CD8-positive, alpha-beta memory T cell (primary cell): Measurements from ENCODE around the gene ESR2. TPM values are rescaled to one million over a fixed set of nuclear protein-coding genes. Genes with fewer than 3 reads are reported as not detected.
"Not testable (repeated sequence)": the region's sequence is repeated elsewhere in the genome, so short reads cannot be mapped to it uniquely, and the experiment has no call there.

Experiments
- CTCF ChIA-PET: fragments of 350-600 bp; sonication (Branson Sonifier 250); formaldehyde crosslinking; loops from one replicate; lab custom pipeline; 2021; ENCODE audit warnings: antibody characterized with exemption; lab: Charles Lee
- POLR2A ChIA-PET: fragments of 350-600 bp; sonication (Branson Sonifier 250); formaldehyde crosslinking; loops from one replicate; lab custom pipeline; 2021; ENCODE audit warnings: antibody characterized with exemption; lab: Charles Lee
- DNase-seq, 5 donors: peaks; one replicate each; pipeline versions ENCODE4 v3.0.0 to v3.0.0-alpha.2; 2020 to 2022; ENCODE audit warnings: mixed read lengths in 1 of 5
- H3K27ac ChIP-seq: one replicate; pipeline ENCODE4 v1.7.0; 2013; ENCODE audit warnings: low read depth, mild to moderate bottlenecking, low read length, moderate library complexity
- H3K27me3 ChIP-seq: 2 replicates; pipeline ENCODE4 v1.7.0; 2013; ENCODE audit warnings: low read length, mild to moderate bottlenecking; ENCODE audit not compliant: insufficient read depth, poor library complexity, severe bottlenecking
- H3K36me3 ChIP-seq: 2 replicates; pipeline ENCODE4 v1.7.0; 2013; ENCODE audit warnings: mild to moderate bottlenecking, low read length, moderate library complexity; ENCODE audit not compliant: insufficient read depth
- H3K4me1 ChIP-seq: 2 replicates; pipeline ENCODE4 v1.7.0; 2013; ENCODE audit warnings: mild to moderate bottlenecking, low read length, moderate library complexity; ENCODE audit not compliant: insufficient read depth
- H3K4me3 ChIP-seq: 2 replicates; pipeline ENCODE4 v1.7.0; 2013; ENCODE audit warnings: mild to moderate bottlenecking, low read length
- H3K9me3 ChIP-seq: 2 replicates; pipeline ENCODE4 v1.7.0; 2013; ENCODE audit warnings: mild to moderate bottlenecking, low read length
- H3K27ac Mint-ChIP-seq, 8 donors: one replicate each; pipeline ENCODE4 v1.8.0; 2020 to 2021; ENCODE audit warnings: mixed read lengths in 8 of 8, mild to moderate bottlenecking in 6 of 8, inconsistent platforms in 3 of 8, moderate library complexity in 3 of 8
- H3K27me3 Mint-ChIP-seq, 2 donors: one replicate each; pipeline ENCODE4 v1.8.0; 2020 to 2021; ENCODE audit warnings: mixed read lengths in 2 of 2, mild to moderate bottlenecking in 1 of 2, moderate library complexity in 1 of 2
- H3K36me3 Mint-ChIP-seq, 3 donors: one replicate each; pipeline ENCODE4 v1.8.0; 2020 to 2021; ENCODE audit warnings: mixed read lengths in 3 of 3, inconsistent platforms in 1 of 3, mild to moderate bottlenecking in 1 of 3
- H3K4me1 Mint-ChIP-seq, 3 donors: one replicate each; pipeline ENCODE4 v1.8.0; 2020 to 2021; ENCODE audit warnings: mixed read lengths in 3 of 3, inconsistent platforms in 1 of 3, mild to moderate bottlenecking in 1 of 3
- H3K4me3 Mint-ChIP-seq, 7 donors: one replicate each; pipeline ENCODE4 v1.8.0; 2020 to 2021; ENCODE audit warnings: mixed read lengths in 7 of 7, mild to moderate bottlenecking in 6 of 7, moderate library complexity in 4 of 7, inconsistent platforms in 2 of 7
- H3K9me3 Mint-ChIP-seq, 5 donors: one replicate each; pipeline ENCODE4 v1.8.0; 2020 to 2022; ENCODE audit warnings: mixed read lengths in 5 of 5, mild to moderate bottlenecking in 3 of 5, moderate library complexity in 2 of 5, inconsistent platforms in 1 of 5
- polyA plus RNA-seq: library from polyadenylated mRNA; unstranded; fragments of 300-500 nt; fragmentation: Illumina TruSeq; gene quantifications from one replicate; pipeline ENCODE4 v1.2.3, GENCODE V29; 2021
- total RNA-seq, 2 experiments: library from RNA; stranded (reverse); gene quantifications; one replicate each; pipeline ENCODE4 v1.2.3, GENCODE V29; 2021

The ESR2 gene
- total and polyA plus RNA-seq, 3 experiments from 2014 or later, result 0.31 to 0.93 (median 0.74) TPM

- ChIA-PET POLR2A (no interaction called here), CTCF (interaction anchor here (0.9 kb wide), 1 partner anchor 241 kb away, joined by 3 read pairs; no protein-coding TSS in a partner anchor)
- Mint-ChIP-seq H3K27ac (peak overlapping the region in 5 of 8 donors; percentile 8 to 90 (median 55)), H3K4me1 (peaks cover 24 to 40% (median 31%) of the 10 kb centered on the region in 3 donors), H3K36me3 (peaks cover 8 to 94% (median 33%) of the 10 kb centered on the region in 3 donors), H3K9me3 (no peaks in the 10 kb centered on the region), H3K4me3 (no peak overlapping the region), H3K27me3 (no peaks in the 10 kb centered on the region)
- no peak overlapping the region for H3K4me3 ChIP-seq
- no peak overlapping the region for H3K27ac ChIP-seq
- peaks cover 29% of the 10 kb centered on the region for H3K36me3 ChIP-seq
- no peaks in the 10 kb centered on the region for H3K9me3 ChIP-seq
- H3K27me3 ChIP-seq, result no peaks in the 10 kb centered on the region
- peaks cover 15% of the 10 kb centered on the region for H3K4me1 ChIP-seq
- DNase-seq, result no peak
Observed at GRCh38 chr14:64190974-64191502, 103.1 kb downstream of the ESR2 start.

- H3K27me3 ChIP-seq, result no peaks in the 10 kb centered on the region
- ChIA-PET POLR2A (no interaction called here), CTCF (no interaction called here)
- peaks cover 29% of the 10 kb centered on the region for H3K36me3 ChIP-seq
- Mint-ChIP-seq H3K27me3 (no peaks in the 10 kb centered on the region), H3K4me3 (no peak overlapping the region), H3K4me1 (peaks cover 4 to 5% (median 5%) of the 10 kb centered on the region in 3 donors), H3K9me3 (no peaks in the 10 kb centered on the region), H3K36me3 (peaks cover 8 to 84% (median 35%) of the 10 kb centered on the region in 3 donors), H3K27ac (no peak overlapping the region)
- DNase-seq, result no peak
- no peak overlapping the region for H3K4me3 ChIP-seq
- no peak overlapping the region for H3K27ac ChIP-seq
- no peaks in the 10 kb centered on the region for H3K9me3 ChIP-seq
- no peaks in the 10 kb centered on the region for H3K4me1 ChIP-seq
Observed at GRCh38 chr14:64187331-64187730, 106.8 kb downstream of the ESR2 start.

- H3K36me3 Mint-ChIP-seq, result peaks cover 8 to 81% (median 34%) of the 10 kb centered on the region in 3 donors
- Histone ChIP-seq H3K4me3 (no peak overlapping the region), H3K27me3 (no peaks in the 10 kb centered on the region), H3K36me3 (peaks cover 30% of the 10 kb centered on the region), H3K4me1 (no peaks in the 10 kb centered on the region), H3K9me3 (no peaks in the 10 kb centered on the region), H3K27ac (no peak overlapping the region)
- ChIA-PET CTCF (no interaction called here), POLR2A (no interaction called here)
- no peaks in the 10 kb centered on the region for H3K9me3 Mint-ChIP-seq
- no peak for DNase-seq
- peaks cover 0 to 5% (median 3%) of the 10 kb centered on the region in 3 donors for H3K4me1 Mint-ChIP-seq
- H3K27me3 Mint-ChIP-seq, result no peaks in the 10 kb centered on the region
- peak overlapping the region in 4 of 8 donors; percentile 17 to 64 (median 38) for H3K27ac Mint-ChIP-seq
- H3K4me3 Mint-ChIP-seq, result no peak overlapping the region
Observed at GRCh38 chr14:64186231-64187129, 107.7 kb downstream of the ESR2 start.

- Histone ChIP-seq H3K4me1 (no peaks in the 10 kb centered on the region), H3K4me3 (no peak overlapping the region), H3K9me3 (no peaks in the 10 kb centered on the region), H3K27ac (no peak overlapping the region), H3K27me3 (no peaks in the 10 kb centered on the region), H3K36me3 (peaks cover 29% of the 10 kb centered on the region)
- ChIA-PET CTCF (no interaction called here), POLR2A (no interaction called here)
- Mint-ChIP-seq H3K36me3 (peaks cover 8 to 79% (median 29%) of the 10 kb centered on the region in 3 donors), H3K4me3 (no peak overlapping the region), H3K9me3 (no peaks in the 10 kb centered on the region), H3K4me1 (peaks cover 0 to 5% (median 0%) of the 10 kb centered on the region in 3 donors), H3K27me3 (no peaks in the 10 kb centered on the region), H3K27ac (peak overlapping the region in 2 of 8 donors; percentile 38 to 43)
- DNase-seq, result no peak
Observed at GRCh38 chr14:64185184-64185583, 109.0 kb downstream of the ESR2 start.

- Histone ChIP-seq H3K9me3 (no peaks in the 10 kb centered on the region), H3K4me1 (no peaks in the 10 kb centered on the region), H3K27me3 (no peaks in the 10 kb centered on the region), H3K4me3 (no peak overlapping the region), H3K27ac (no peak overlapping the region), H3K36me3 (peaks cover 36% of the 10 kb centered on the region)
- H3K36me3 Mint-ChIP-seq, result peaks cover 8 to 79% (median 31%) of the 10 kb centered on the region in 3 donors
- POLR2A ChIA-PET, result interaction anchor here (0.9 kb wide), 1 partner anchor 19 kb away, joined by 3 read pairs; no protein-coding TSS in a partner anchor
- CTCF ChIA-PET, result no interaction called here
- H3K4me1 Mint-ChIP-seq, result peaks cover 0 to 5% (median 0%) of the 10 kb centered on the region in 3 donors
- H3K27me3 Mint-ChIP-seq, result no peaks in the 10 kb centered on the region
- no peak overlapping the region for H3K4me3 Mint-ChIP-seq
- H3K9me3 Mint-ChIP-seq, result no peaks in the 10 kb centered on the region
- peak overlapping the region in 3 of 8 donors; percentile 19 to 37 (median 29) for H3K27ac Mint-ChIP-seq
- DNase-seq, result no peak
Observed at GRCh38 chr14:64184103-64184729, 110.0 kb downstream of the ESR2 start.

GRCh38 chr14:64182908-64183307 lies 111.3 kb downstream of the ESR2 start:
- H3K27ac Mint-ChIP-seq, H3K4me1 Mint-ChIP-seq, H3K27ac ChIP-seq, CTCF ChIA-PET, H3K4me3 Mint-ChIP-seq, H3K9me3 ChIP-seq, DNase-seq, POLR2A ChIA-PET, H3K9me3 Mint-ChIP-seq, H3K27me3 Mint-ChIP-seq, H3K27me3 ChIP-seq, H3K4me3 ChIP-seq, H3K4me1 ChIP-seq: not testable (repeated sequence)
- H3K36me3 ChIP-seq, result peaks cover 38% of the 10 kb centered on the region
- peaks cover 0 to 75% (median 32%) of the 10 kb centered on the region in 3 donors for H3K36me3 Mint-ChIP-seq

GRCh38 chr14:64178814-64179213 lies 115.4 kb downstream of the ESR2 start:
- Histone ChIP-seq H3K36me3 (peaks cover 26% of the 10 kb centered on the region), H3K4me1 (no peaks in the 10 kb centered on the region), H3K4me3 (no peak overlapping the region), H3K27me3 (no peaks in the 10 kb centered on the region), H3K27ac (no peak overlapping the region), H3K9me3 (no peaks in the 10 kb centered on the region)
- Mint-ChIP-seq H3K4me1 (peaks cover 0 to 3% (median 0%) of the 10 kb centered on the region in 3 donors), H3K9me3 (no peaks in the 10 kb centered on the region), H3K27me3 (no peaks in the 10 kb centered on the region), H3K27ac (no peak overlapping the region), H3K4me3 (no peak overlapping the region), H3K36me3 (peaks cover 0 to 74% (median 33%) of the 10 kb centered on the region in 3 donors)
- no peak for DNase-seq
- ChIA-PET POLR2A (no interaction called here), CTCF (no interaction called here)
